ENCODE measurements around the gene FMR1. TPM values are rescaled to one million over a fixed set of nuclear protein-coding genes. Genes with fewer than 3 reads are reported as not detected.

FMR1 gene
- total RNA-seq, 1 experiment from 2014 or later, result 44.6 TPM

DNA sequence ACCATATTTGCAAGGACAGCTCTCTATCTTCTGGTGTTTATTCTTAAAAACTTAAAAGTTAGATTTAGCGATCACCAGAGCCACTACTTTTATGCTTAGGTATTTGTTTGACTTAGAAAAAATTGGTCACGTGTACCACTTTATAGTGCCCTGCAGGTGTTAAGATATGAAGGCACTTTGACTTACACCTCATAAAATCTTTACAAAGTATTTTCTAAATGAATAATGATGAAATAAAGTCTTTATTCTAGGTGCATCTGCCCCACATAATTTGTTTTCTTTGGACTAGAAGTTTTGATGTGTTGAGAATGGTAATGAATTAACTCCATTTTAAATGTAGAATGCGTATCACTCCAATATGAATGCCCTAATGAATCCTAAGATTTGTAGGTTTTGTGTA lies 2.9 kb downstream of the FMR1 start:
- no peak overlapping the region for H3K27ac Mint-ChIP-seq
- H3K4me2 ChIP-seq (ENCODE audit: insufficient read depth, insufficient read length, low read length), result no peak overlapping the region

More for the DNA sequence above, 2.9 kb downstream of the FMR1 start:
- no peaks in the 10 kb centered on the region for H3K79me1 ChIP-seq (ENCODE audit: insufficient read depth, low read depth, low read length, poor library complexity, severe bottlenecking)
- H4K5ac ChIP-seq (ENCODE audit: insufficient read length, low read depth, low read length), result no peak overlapping the region
- no peak overlapping the region for H2BK5ac ChIP-seq (ENCODE audit: insufficient read length, low read length)
- H2AK5ac ChIP-seq (ENCODE audit: insufficient read length, low read length), result no peak overlapping the region
- H3K9ac ChIP-seq (ENCODE audit: extremely low read depth, insufficient read length, low read length), result no peak overlapping the region
- Mint-ChIP-seq H3K9me3 (peaks cover 55 to 66% of the 10 kb centered on the region in 2 experiments), H3K4me3 (no peak overlapping the region), H3K4me1 (peaks cover 28 to 38% of the 10 kb centered on the region in 2 experiments), H3K27me3 (ENCODE audit: low read depth) (peaks cover 13% of the 10 kb centered on the region), H3K36me3 (ENCODE audit: insufficient read depth in 1 of 3, low read depth in 3 of 3) (peaks cover 2 to 6% (median 6%) of the 10 kb centered on the region in 3 experiments; a peak in 5 of 7 replicates)
- no peak overlapping the region for H4K91ac ChIP-seq (ENCODE audit: insufficient read length, low read depth, low read length)
- no peaks in the 10 kb centered on the region for H4K20me1 ChIP-seq (ENCODE audit: control insufficient read depth, insufficient read depth, insufficient read length)
- peaks cover 26% of the 10 kb centered on the region for H3K9me3 ChIP-seq (ENCODE audit: control insufficient read depth, low read depth, low read length)
- H2BK20ac ChIP-seq (ENCODE audit: low read depth, low read length, poor library complexity, severe bottlenecking), result no peak overlapping the region
- H3K14ac ChIP-seq (ENCODE audit: insufficient read depth, low read length), result no peak overlapping the region
- H2BK120ac ChIP-seq (ENCODE audit: low read depth, low read length, poor library complexity, severe bottlenecking), result no peak overlapping the region
- H3K23me2 ChIP-seq (ENCODE audit: insufficient read length, low read depth, low read length, poor library complexity, severe bottlenecking), result peaks cover 7% of the 10 kb centered on the region
- H3K4me1 ChIP-seq (ENCODE audit: insufficient read depth, low read length), result peaks cover 6% of the 10 kb centered on the region; the same call in 1 of the 2 replicates
- no peak overlapping the region for H3K23ac ChIP-seq (ENCODE audit: insufficient read length, low read depth, low read length)
- H3K18ac ChIP-seq (ENCODE audit: insufficient read length, low read depth, low read length), result no peak overlapping the region
- TF ChIP-seq, protein P1, sequence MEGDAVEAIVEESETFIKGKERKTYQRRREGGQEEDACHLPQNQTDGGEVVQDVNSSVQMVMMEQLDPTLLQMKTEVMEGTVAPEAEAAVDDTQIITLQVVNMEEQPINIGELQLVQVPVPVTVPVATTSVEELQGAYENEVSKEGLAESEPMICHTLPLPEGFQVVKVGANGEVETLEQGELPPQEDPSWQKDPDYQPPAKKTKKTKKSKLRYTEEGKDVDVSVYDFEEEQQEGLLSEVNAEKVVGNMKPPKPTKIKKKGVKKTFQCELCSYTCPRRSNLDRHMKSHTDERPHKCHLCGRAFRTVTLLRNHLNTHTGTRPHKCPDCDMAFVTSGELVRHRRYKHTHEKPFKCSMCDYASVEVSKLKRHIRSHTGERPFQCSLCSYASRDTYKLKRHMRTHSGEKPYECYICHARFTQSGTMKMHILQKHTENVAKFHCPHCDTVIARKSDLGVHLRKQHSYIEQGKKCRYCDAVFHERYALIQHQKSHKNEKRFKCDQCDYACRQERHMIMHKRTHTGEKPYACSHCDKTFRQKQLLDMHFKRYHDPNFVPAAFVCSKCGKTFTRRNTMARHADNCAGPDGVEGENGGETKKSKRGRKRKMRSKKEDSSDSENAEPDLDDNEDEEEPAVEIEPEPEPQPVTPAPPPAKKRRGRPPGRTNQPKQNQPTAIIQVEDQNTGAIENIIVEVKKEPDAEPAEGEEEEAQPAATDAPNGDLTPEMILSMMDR (conservative IDR thresholded peaks at IDR 0.05), result no peak
- H2BK12ac ChIP-seq (ENCODE audit: insufficient read length, low read depth, low read length), result no peak overlapping the region
- no peak overlapping the region for H3K56ac ChIP-seq (ENCODE audit: insufficient read length, low read depth, low read length)
- DNase-seq, result no peak
- H3K79me2 ChIP-seq (ENCODE audit: insufficient read depth, low read length), result peaks cover 17% of the 10 kb centered on the region; the same call in 1 of the 2 replicates
- H3T11ph ChIP-seq (ENCODE audit: low read length), result no peak overlapping the region
- no peak overlapping the region for H3K27ac ChIP-seq (ENCODE audit: insufficient read length, low read depth, low read length)
- no peak overlapping the region for H2AFZ ChIP-seq (ENCODE audit: low read length)
- no CpG with 5 or more reads among the region's 3 CpGs for WGBS (ENCODE audit: extremely low coverage, insufficient read length, low lambda C conversion rate)
- no peak overlapping the region for H2BK15ac ChIP-seq (ENCODE audit: low read depth, low read length)
- H3K27me3 ChIP-seq (ENCODE audit: insufficient read depth, low read length), result no peaks in the 10 kb centered on the region
- no peak overlapping the region for H3K4ac ChIP-seq (ENCODE audit: low read depth, low read length)
- H4K8ac ChIP-seq (replicated peaks; ENCODE audit: insufficient read length, low read depth, low read length), result no peak overlapping the region
